ENCODE measurements around the gene GTF2IRD1. TPM values are rescaled to one million over a fixed set of nuclear protein-coding genes. Genes with fewer than 3 reads are reported as not detected.

Gene GTF2IRD1
- total and polyA plus RNA-seq, 2 of the 13 experiments (the other 11 are each of a cell fraction or from before 2014, with no cell fraction given): 16.5 to 26.7 TPM

- TF ChIP-seq HBP1 (CRISPR knock-in tag; IDR thresholded peaks at IDR 0.05; ENCODE audit: low read depth) (no peak), ZNF768 (CRISPR knock-in tag; IDR thresholded peaks at IDR 0.05) (peak; percentile 42), GLI4 (CRISPR knock-in tag; IDR thresholded peaks at IDR 0.05; ENCODE audit: borderline replicate concordance) (peak; percentile 67; the same call in 1 of the 2 replicates), DPF2 (CRISPR knock-in tag; IDR thresholded peaks at IDR 0.05; ENCODE audit: borderline replicate concordance, low read depth) (peak; percentile 90), SRF (IDR thresholded peaks at IDR 0.05; ENCODE audit: low read depth, low read length) (peak; percentile 42; the same call in 1 of the 2 replicates), HNF4A (CRISPR knock-in tag; IDR thresholded peaks at IDR 0.05) (peak; percentile 93), ZNF619 (CRISPR knock-in tag; IDR thresholded peaks at IDR 0.05) (peak; percentile 75), ZNF563 (CRISPR knock-in tag; IDR thresholded peaks at IDR 0.05) (peak; percentile 80; the same call in 1 of the 2 replicates), ZNF777 (CRISPR knock-in tag; IDR thresholded peaks at IDR 0.05) (peak; percentile 31; the same call in 1 of the 2 replicates), DMAP1 (CRISPR knock-in tag; IDR thresholded peaks at IDR 0.05) (peak; percentile 86), SP4 (CRISPR knock-in tag; IDR thresholded peaks at IDR 0.05) (0 out of 2 replicates have a peak, but pooled peaks have one; percentile 51), ZNF558 (CRISPR knock-in tag; IDR thresholded peaks at IDR 0.05; ENCODE audit: borderline replicate concordance) (no peak), ZNF629 (CRISPR knock-in tag; conservative IDR thresholded peaks at IDR 0.05) (peak; percentile 100), SOX13 (IDR thresholded peaks at IDR 0.05) (no peak), SOX13 (CRISPR knock-in tag; conservative IDR thresholded peaks at IDR 0.05 in 1 of 2, IDR thresholded peaks at IDR 0.05 in 1 of 2) (peak in 1 of 2 experiments; percentile 61; a peak in 2 of 4 replicates), ZNF263 (CRISPR knock-in tag; IDR thresholded peaks at IDR 0.05) (peak; percentile 62), ZNF331 (CRISPR knock-in tag; IDR thresholded peaks at IDR 0.05) (peak; percentile 83), ZNF614 (CRISPR knock-in tag; IDR thresholded peaks at IDR 0.05; ENCODE audit: borderline replicate concordance) (peak; percentile 82; the same call in 1 of the 2 replicates), POLR2G (IDR thresholded peaks at IDR 0.05; ENCODE audit: low read depth, low read length) (peak; percentile 79), ZBTB38 (CRISPR knock-in tag; IDR thresholded peaks at IDR 0.05) (peak; percentile 77), RELA (CRISPR knock-in tag; IDR thresholded peaks at IDR 0.05) (no peak), SMAD1 (CRISPR knock-in tag; IDR thresholded peaks at IDR 0.05; ENCODE audit: borderline replicate concordance, low read depth) (peak; percentile 49; the same call in 1 of the 2 replicates), HINFP (CRISPR knock-in tag; IDR thresholded peaks at IDR 0.05; ENCODE audit: low read depth) (peak; percentile 59; the same call in 1 of the 2 replicates)
- TF ChIP-seq, protein P1, sequence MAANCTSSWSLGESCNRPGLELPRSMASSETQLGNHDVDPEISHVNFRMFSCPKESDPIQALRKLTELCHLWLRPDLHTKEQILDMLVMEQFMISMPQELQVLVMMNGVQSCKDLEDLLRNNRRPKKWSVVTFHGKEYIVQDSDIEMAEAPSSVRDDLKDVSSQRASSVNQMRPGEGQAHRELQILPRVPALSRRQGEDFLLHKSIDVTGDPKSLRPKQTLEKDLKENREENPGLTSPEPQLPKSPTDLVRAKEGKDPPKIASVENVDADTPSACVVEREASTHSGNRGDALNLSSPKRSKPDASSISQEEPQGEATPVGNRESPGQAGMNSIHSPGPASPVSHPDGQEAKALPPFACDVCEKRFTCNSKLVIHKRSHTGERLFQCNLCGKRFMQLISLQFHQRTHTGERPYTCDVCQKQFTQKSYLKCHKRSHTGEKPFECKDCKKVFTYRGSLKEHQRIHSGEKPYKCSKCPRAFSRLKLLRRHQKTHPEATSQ (CRISPR knock-in tag; IDR thresholded peaks at IDR 0.05; ENCODE audit: borderline replicate concordance): no peak
These were observed 126.3 kb downstream of the GTF2IRD1 start (continued) for GRCh38 chr7:74579800-74580685.
